WERI-Rb-1 (cell line): ENCODE data around the gene FBLN7.

Source experiments
- DNase-seq: peaks from one replicate; pipeline ENCODE4 v3.0.0-alpha.2; 2020
- H3K27ac ChIP-seq: fragments of 250-450 bp; sonication (Bioruptor Pico); 2 replicates; pipeline ENCODE4 v1.5.1; 2020; ENCODE audit warnings: mild to moderate bottlenecking, moderate library complexity
- H3K27me3 ChIP-seq: fragments of 250-450 bp; sonication (Bioruptor Pico); 2 replicates; pipeline ENCODE4 v1.5.1; 2021; ENCODE audit warnings: mild to moderate bottlenecking, low read depth, moderate library complexity; ENCODE audit not compliant: insufficient read depth, severe bottlenecking
- H3K36me3 ChIP-seq: fragments of 250-450 bp; sonication (Bioruptor Pico); 2 replicates; pipeline ENCODE4 v1.5.1; 2020; ENCODE audit warnings: mild to moderate bottlenecking, moderate library complexity
- H3K4me3 ChIP-seq: 2 replicates; pipeline ENCODE4 v1.5.1; 2011; ENCODE audit warnings: low read depth, mild to moderate bottlenecking, control low read depth, low read length
- H3K9me3 ChIP-seq: fragments of 250-450 bp; sonication (Bioruptor Pico); 2 replicates; pipeline ENCODE4 v1.5.1; 2021; ENCODE audit warnings: mild to moderate bottlenecking, moderate library complexity; ENCODE audit not compliant: severe bottlenecking
- TF ChIP-seq, protein P1 (sequence below): IDR thresholded peaks from 2 replicates; pipeline ENCODE4 v1.5.1; 2011; ENCODE audit warnings: low read depth, mild to moderate bottlenecking, control low read depth, inconsistent platforms, low read length

The FBLN7 gene

DNA sequence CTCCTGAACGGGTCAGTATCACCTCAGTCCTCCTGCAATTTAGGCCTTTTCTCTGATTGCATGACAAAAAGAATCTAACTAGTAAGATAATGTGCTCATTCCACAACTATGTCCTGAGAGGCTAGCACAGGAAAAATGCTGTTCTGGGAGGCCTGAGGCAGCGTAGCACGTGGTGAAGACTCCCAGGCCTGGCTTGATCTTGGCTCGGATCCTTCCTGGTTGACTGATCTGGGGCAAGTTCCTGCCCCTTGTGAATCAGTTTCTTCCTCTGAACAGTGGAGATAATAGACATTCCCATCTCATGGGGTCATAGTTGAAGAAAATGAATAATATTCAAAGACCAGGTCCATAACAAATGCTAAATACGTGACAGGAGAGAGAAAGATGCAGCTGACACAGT, 12.3 kb downstream of the FBLN7 start:
- H3K4me3 ChIP-seq, result no peak overlapping the region
- TF ChIP-seq, protein P1, sequence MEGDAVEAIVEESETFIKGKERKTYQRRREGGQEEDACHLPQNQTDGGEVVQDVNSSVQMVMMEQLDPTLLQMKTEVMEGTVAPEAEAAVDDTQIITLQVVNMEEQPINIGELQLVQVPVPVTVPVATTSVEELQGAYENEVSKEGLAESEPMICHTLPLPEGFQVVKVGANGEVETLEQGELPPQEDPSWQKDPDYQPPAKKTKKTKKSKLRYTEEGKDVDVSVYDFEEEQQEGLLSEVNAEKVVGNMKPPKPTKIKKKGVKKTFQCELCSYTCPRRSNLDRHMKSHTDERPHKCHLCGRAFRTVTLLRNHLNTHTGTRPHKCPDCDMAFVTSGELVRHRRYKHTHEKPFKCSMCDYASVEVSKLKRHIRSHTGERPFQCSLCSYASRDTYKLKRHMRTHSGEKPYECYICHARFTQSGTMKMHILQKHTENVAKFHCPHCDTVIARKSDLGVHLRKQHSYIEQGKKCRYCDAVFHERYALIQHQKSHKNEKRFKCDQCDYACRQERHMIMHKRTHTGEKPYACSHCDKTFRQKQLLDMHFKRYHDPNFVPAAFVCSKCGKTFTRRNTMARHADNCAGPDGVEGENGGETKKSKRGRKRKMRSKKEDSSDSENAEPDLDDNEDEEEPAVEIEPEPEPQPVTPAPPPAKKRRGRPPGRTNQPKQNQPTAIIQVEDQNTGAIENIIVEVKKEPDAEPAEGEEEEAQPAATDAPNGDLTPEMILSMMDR, result no peak

DNA sequence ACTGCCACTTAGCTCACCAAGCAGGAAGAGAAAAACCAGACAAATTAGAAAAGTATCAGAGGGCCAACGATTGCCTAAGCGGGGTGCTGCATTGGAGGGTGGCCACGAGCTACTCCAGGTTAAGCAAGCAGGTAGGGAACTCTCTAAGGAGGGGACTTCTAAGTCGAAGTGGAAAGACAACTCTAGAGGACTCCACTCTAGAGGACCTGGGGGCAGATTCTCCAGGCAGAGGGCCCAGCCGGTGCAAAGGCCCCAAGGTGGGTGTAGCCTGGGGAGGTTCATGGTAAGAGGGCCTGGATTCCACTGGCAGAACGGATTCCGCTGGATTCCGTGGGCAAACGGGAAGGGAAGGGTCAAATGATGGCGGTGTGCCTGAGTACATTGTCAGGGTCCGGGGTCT, 12.7 kb downstream of the FBLN7 start:
- TF ChIP-seq, protein P1, result no peak
- Histone ChIP-seq H3K9me3 (no peaks in the 10 kb centered on the region), H3K27ac (no peak overlapping the region), H3K36me3 (peaks cover 8% of the 10 kb centered on the region; the same call in 1 of the 2 replicates), H3K27me3 (no peaks in the 10 kb centered on the region), H3K4me3 (no peak overlapping the region)
- no peak for DNase-seq

More for the DNA sequence above, 12.3 kb downstream of the FBLN7 start:
- Histone ChIP-seq H3K9me3 (no peaks in the 10 kb centered on the region), H3K36me3 (peaks cover 8% of the 10 kb centered on the region; the same call in 1 of the 2 replicates), H3K27me3 (no peaks in the 10 kb centered on the region), H3K27ac (no peak overlapping the region)
- DNase-seq, result no peak

- H3K27ac ChIP-seq, result no peak overlapping the region
- H3K4me3 ChIP-seq, result no peak overlapping the region
- TF ChIP-seq, protein P1, result no peak
- peaks cover 8% of the 10 kb centered on the region; the same call in 1 of the 2 replicates for H3K36me3 ChIP-seq
- DNase-seq, result no peak
- no peaks in the 10 kb centered on the region for H3K9me3 ChIP-seq
- no peaks in the 10 kb centered on the region for H3K27me3 ChIP-seq
Measured at GRCh38 chr2:112151271-112151670, 13.1 kb downstream of the FBLN7 start.

DNA sequence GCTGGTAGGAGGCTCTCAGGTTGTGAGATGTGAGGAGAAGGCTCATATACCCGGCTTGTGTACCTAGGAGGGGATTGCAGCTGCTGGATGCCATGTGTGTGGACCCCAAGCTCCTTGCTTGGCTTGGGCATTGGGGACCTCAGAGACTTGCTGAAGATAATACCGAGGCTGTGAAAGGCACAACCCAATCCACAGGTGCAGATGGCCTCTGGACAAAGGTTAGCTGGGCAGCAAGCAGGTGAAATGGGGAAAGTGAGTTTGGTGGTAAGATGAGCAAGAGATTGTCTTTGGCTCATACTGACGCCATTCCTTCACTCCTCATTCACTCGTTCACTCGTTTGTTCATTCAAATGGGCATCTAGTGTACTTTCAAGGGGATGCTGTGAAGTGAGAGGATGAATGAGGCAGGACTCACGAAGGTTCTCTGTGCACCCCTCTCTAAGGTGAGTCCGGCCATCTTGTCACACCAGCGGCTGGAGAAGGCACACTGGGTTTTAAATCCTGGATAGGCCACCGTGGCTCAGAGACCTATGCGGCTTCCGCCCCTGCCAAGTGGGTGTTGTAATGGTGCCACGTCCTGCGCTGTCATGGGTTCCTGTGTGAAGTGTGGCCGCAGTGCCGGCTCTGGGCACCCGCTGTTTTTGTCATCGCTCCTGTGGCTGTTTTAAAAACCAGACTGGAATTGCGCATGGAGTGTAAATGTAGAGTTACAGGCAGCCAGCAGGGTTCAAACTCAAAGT, 13.7 kb downstream of the FBLN7 start:
- H3K9me3 ChIP-seq, result no peaks in the 10 kb centered on the region
- DNase-seq, result no peak
- H3K27me3 ChIP-seq, result no peaks in the 10 kb centered on the region
- peaks cover 8% of the 10 kb centered on the region; the same call in 1 of the 2 replicates for H3K36me3 ChIP-seq
- no peak overlapping the region for H3K4me3 ChIP-seq
- no peak overlapping the region for H3K27ac ChIP-seq
- TF ChIP-seq, protein P1, result no peak

GRCh38 chr2:112152476-112153178, 14.4 kb downstream of the FBLN7 start:
- H3K27me3 ChIP-seq, result no peaks in the 10 kb centered on the region

More at GRCh38 chr2:112152476-112153178, 14.4 kb downstream of the FBLN7 start:
- Histone ChIP-seq H3K4me3 (no peak overlapping the region), H3K9me3 (no peaks in the 10 kb centered on the region), H3K27ac (no peak overlapping the region), H3K36me3 (peaks cover 8% of the 10 kb centered on the region; the same call in 1 of the 2 replicates)
- no peak for DNase-seq
- TF ChIP-seq, protein P1, result no peak
